Brain microvascular endothelial cell (primary cell): Measurements from ENCODE around the gene AVL9.
A peak's percentile ranks its signal among the peaks of the same experiment; 100 is the strongest.
"Not testable (repeated sequence)": the region's sequence is repeated elsewhere in the genome, so short reads cannot be mapped to it uniquely, and the experiment has no call there.

ENCODE experiments used
- DNase-seq: peaks from one replicate; pipeline ENCODE4 v3.0.0-alpha.2; 2020
- H3K27ac ChIP-seq: fragments of 250-450 bp; sonication (Bioruptor Pico); 2 replicates; pipeline ENCODE4 v1.5.1; 2020; ENCODE audit warnings: mild to moderate bottlenecking, moderate library complexity
- H3K27me3 ChIP-seq: fragments of 250-450 bp; sonication (Bioruptor Pico); replicated peaks from 2 replicates; pipeline ENCODE4 v1.5.1; 2020; ENCODE audit warnings: mild to moderate bottlenecking
- H3K36me3 ChIP-seq: fragments of 250-450 bp; sonication (Bioruptor Pico); replicated peaks from 2 replicates; pipeline ENCODE4 v1.5.1; 2020; ENCODE audit warnings: mild to moderate bottlenecking
- H3K4me3 ChIP-seq: 2 replicates; pipeline ENCODE4 v1.5.1; 2011; ENCODE audit warnings: low read depth, mild to moderate bottlenecking, control low read depth, low read length, moderate library complexity
- in situ Hi-C: cut with HindIII; loops from 2 replicates; pipeline ENCODE4 v1.10.0; 2017; ENCODE audit warnings: low sequenced_read_pairs, low pct_ligation_motif_present
- TF ChIP-seq, protein P1 (sequence below): IDR thresholded peaks from 2 replicates; pipeline ENCODE4 v1.5.1; 2011; ENCODE audit warnings: low read depth, mild to moderate bottlenecking, moderate library complexity, low read length, control low read depth, inconsistent platforms; ENCODE audit errors: missing control alignments

The AVL9 gene

DNA sequence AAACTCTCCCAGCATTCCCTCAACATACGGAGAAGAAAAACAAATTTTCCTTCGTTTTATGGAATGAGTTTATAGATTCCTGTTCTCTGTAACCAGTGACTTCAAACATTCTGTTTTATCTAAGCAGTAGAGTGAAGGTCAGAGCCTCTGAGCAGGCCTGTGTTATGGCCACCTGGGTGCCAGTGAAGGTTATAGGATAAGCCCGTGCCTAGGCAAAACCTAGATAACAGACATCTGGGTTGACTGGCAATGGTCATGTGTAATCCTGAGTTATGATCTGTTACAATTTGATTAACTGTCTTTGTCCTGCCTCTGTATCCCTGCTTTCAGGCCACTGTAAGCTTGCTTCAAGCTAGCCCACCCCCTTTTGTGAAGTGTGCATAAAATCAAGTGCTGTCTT lies 13.4 kb upstream of the AVL9 start:
- in situ Hi-C loops = no loop called here
- H3K27me3 ChIP-seq = no peaks in the 10 kb centered on the region

GRCh38 chr7:32489788-32490126 lies 5.5 kb upstream of the AVL9 start:
- Histone ChIP-seq H3K27me3 (no peaks in the 10 kb centered on the region), H3K4me3 (peak overlapping the region; percentile 96), H3K36me3 (peaks cover 2% of the 10 kb centered on the region), H3K27ac (peak overlapping the region; percentile 64)
- TF ChIP-seq, protein P1, sequence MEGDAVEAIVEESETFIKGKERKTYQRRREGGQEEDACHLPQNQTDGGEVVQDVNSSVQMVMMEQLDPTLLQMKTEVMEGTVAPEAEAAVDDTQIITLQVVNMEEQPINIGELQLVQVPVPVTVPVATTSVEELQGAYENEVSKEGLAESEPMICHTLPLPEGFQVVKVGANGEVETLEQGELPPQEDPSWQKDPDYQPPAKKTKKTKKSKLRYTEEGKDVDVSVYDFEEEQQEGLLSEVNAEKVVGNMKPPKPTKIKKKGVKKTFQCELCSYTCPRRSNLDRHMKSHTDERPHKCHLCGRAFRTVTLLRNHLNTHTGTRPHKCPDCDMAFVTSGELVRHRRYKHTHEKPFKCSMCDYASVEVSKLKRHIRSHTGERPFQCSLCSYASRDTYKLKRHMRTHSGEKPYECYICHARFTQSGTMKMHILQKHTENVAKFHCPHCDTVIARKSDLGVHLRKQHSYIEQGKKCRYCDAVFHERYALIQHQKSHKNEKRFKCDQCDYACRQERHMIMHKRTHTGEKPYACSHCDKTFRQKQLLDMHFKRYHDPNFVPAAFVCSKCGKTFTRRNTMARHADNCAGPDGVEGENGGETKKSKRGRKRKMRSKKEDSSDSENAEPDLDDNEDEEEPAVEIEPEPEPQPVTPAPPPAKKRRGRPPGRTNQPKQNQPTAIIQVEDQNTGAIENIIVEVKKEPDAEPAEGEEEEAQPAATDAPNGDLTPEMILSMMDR = no peak
- in situ Hi-C loops = no loop called here
- DNase-seq = no peak

More for the DNA sequence above, 13.4 kb upstream of the AVL9 start:
- DNase-seq = no peak
- Histone ChIP-seq H3K27ac (no peak overlapping the region), H3K36me3 (peaks cover 2% of the 10 kb centered on the region), H3K4me3 (no peak overlapping the region)
- TF ChIP-seq, protein P1 = no peak

- DNase-seq = peak; percentile 94
- in situ Hi-C loops = no loop called here
- TF ChIP-seq, protein P1 = no peak
- peak within 1 kb of the TSS; percentile 96 for H3K4me3 ChIP-seq
- no peaks in the 10 kb centered on the region for H3K27me3 ChIP-seq
- H3K27ac ChIP-seq = peak within 1 kb of the TSS; percentile 64
- peaks cover 2% of the 10 kb centered on the region for H3K36me3 ChIP-seq
Observed at GRCh38 chr7:32490127-32490796, 5.0 kb upstream of the AVL9 start, which contains the start of gene LSM5. Gene LSM5 (minus strand): TSS chr7:32490380. CDS start chr7:32490365, 15 bp downstream.

GRCh38 chr7:32494946-32495297 lies 367 bp upstream of the AVL9 start:
- TF ChIP-seq, protein P1 = no peak
- H3K27me3 ChIP-seq = no peaks in the 10 kb centered on the region
- in situ Hi-C loops = no loop called here
- no peak for DNase-seq
- peaks cover 2% of the 10 kb centered on the region for H3K36me3 ChIP-seq
- H3K27ac ChIP-seq = peak overlapping the region; percentile 76
- peak overlapping the region; percentile 64 for H3K4me3 ChIP-seq

GRCh38 chr7:32496052-32496813 lies 944 bp downstream of the AVL9 start:
- H3K27ac ChIP-seq = peak overlapping the region; percentile 87
- in situ Hi-C loops = no loop called here
- H3K4me3 ChIP-seq = peak overlapping the region; percentile 87
- H3K27me3 ChIP-seq = no peaks in the 10 kb centered on the region
- TF ChIP-seq, protein P1 = no peak
- peaks cover 2% of the 10 kb centered on the region for H3K36me3 ChIP-seq
- no peak for DNase-seq

DNA sequence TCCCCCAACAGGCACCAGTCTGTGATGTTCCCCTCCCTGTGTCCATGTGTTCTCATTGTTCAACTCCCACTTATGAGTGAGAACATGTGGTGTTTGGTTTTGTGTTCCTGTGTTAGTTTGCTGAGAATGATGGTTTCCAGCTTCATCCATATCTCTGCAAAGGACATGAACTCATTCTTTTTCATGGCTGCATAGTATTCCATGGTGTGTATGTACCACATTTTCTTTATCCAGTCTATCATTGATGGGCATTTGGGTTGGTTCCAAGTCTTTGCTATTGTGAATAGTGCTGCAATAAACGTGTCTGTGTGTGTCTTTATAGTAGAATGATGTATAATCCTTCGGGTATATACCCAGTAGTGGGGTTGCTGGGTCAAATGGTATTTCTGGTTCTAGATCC lies 4.5 kb downstream of the AVL9 start:
- H3K36me3 ChIP-seq, in situ Hi-C loops, DNase-seq, H3K27ac ChIP-seq, H3K27me3 ChIP-seq, H3K4me3 ChIP-seq: not testable (repeated sequence)

- in situ Hi-C loops = not testable (repeated sequence)
Observed at GRCh38 chr7:32500216-32500615, 4.9 kb downstream of the AVL9 start.

More at GRCh38 chr7:32500216-32500615, 4.9 kb downstream of the AVL9 start:
- H3K27ac ChIP-seq, H3K36me3 ChIP-seq, H3K27me3 ChIP-seq, H3K4me3 ChIP-seq, DNase-seq: not testable (repeated sequence)
